ENCODE measurements around the gene OTOP2. TPM values are rescaled to one million over a fixed set of nuclear protein-coding genes. Genes with fewer than 3 reads are reported as not detected.

The OTOP2 gene
- polyA plus RNA-seq, 4 donors: 0.22 to 5.9 (median 0.46) TPM

DNA sequence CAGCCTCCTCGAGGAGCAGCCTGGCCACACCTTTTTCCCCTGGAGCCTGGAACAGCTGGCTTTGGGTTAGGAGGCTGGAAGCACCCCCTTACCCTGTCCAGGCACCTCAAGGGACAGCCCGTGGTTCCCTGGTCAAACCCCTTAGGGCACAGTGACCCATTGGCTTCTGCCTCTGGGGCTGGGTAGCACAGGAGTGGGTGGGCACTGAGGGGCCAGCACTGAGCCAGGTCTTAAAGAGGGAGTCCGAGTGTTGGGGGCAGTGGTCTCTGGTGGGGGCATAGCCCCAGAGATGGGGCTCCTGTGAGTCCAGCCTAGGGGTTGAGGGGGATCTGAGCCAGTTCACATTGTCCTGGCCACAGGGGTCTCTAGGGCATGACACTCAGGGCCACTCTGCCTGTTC is 27.0 kb downstream of the OTOP2 start:
- Histone ChIP-seq H3K27me3 (ENCODE audit: control insufficient read depth in 3 of 3, insufficient read depth in 3 of 3, low read length in 3 of 3) (peaks cover 0 to 4% (median 0%) of the 10 kb centered on the region in 3 donors), H3K9me3 (ENCODE audit: control insufficient read depth in 2 of 2, insufficient read depth in 1 of 2, low read depth in 1 of 2, low read length in 1 of 2) (no peaks in the 10 kb centered on the region), H3K4me1 (ENCODE audit: control insufficient read depth in 3 of 3, insufficient read depth in 2 of 3, low read depth in 1 of 3, low read length in 2 of 3) (peaks cover 0 to 36% (median 12%) of the 10 kb centered on the region in 3 donors), H3K4me3 (ENCODE audit: low read depth in 1 of 3, low read length in 3 of 3) (no peak overlapping the region), H3K27ac (ENCODE audit: low read depth in 1 of 3, low read length in 2 of 3) (peak overlapping the region in 2 of 3 donors; percentile 69 to 90), H3K36me3 (ENCODE audit: control insufficient read depth in 3 of 3, insufficient read depth in 2 of 3, low read depth in 1 of 3, low read length in 3 of 3) (peaks cover 0 to 84% (median 2%) of the 10 kb centered on the region in 3 donors)
- DNase-seq: no peak
- WGBS, 3 donors: 47 to 68% (median 51%) methylated on average over 3 of the region's 3 CpGs
- no peak for FAIRE-seq

- Histone ChIP-seq H3K36me3 (ENCODE audit: control insufficient read depth in 3 of 3, insufficient read depth in 2 of 3, low read depth in 1 of 3, low read length in 3 of 3) (peaks cover 0 to 85% (median 2%) of the 10 kb centered on the region in 3 donors), H3K27me3 (ENCODE audit: control insufficient read depth in 3 of 3, insufficient read depth in 3 of 3, low read length in 3 of 3) (peaks cover 0 to 4% (median 0%) of the 10 kb centered on the region in 3 donors), H3K4me3 (ENCODE audit: low read depth in 1 of 3, low read length in 3 of 3) (no peak overlapping the region), H3K27ac (ENCODE audit: low read depth in 1 of 3, low read length in 2 of 3) (peak overlapping the region in 2 of 3 donors; percentile 89 to 90), H3K4me1 (ENCODE audit: control insufficient read depth in 3 of 3, insufficient read depth in 2 of 3, low read depth in 1 of 3, low read length in 2 of 3) (peaks cover 0 to 36% (median 12%) of the 10 kb centered on the region in 3 donors), H3K9me3 (ENCODE audit: control insufficient read depth in 2 of 2, insufficient read depth in 1 of 2, low read depth in 1 of 2, low read length in 1 of 2) (peaks cover 0 to 7% of the 10 kb centered on the region in 2 donors)
- WGBS, 3 donors: 74 to 88% (median 78%) methylated on average over 26 to 32 of the region's 32 CpGs
- FAIRE-seq: no peak
- DNase-seq: no peak
Observed at GRCh38 chr17:74951680-74952421, 27.8 kb downstream of the OTOP2 start.

DNA sequence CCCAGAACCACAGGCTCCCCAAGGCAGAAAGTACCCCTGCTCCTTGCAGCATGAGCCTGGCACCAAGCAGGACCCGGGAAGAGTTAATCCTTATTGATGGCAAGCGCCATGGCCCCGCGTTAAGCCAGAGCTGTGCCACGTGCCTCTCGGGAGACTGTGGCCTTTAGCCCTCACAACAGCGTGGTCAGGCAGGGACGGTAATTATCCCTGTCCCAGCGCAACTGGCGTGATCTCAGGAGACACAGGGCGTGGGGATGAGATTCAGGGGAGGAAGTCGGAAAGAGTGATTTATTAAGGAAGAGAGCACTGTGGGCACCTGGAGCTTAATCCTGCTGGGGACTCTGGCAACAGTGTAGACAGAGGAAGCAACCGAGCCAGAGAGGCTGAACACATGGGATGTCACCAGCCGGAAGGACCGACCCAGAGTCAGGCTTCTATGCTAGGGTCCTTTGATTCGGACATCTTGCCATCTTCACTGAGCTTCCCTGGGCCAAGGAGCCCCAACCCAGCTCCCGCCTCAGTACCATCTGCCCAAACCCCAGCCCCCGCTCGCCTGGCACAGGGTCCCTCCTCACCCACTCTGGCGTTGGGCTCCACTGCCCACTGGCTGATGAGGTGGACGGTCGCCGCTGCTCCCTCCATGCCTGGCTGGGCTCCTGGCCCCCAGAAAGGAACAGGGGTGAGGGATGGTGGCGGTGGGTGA is 28.5 kb downstream of the OTOP2 start:
- peak; percentile 58 to 84 for DNase-seq
- FAIRE-seq: no peak

DNA sequence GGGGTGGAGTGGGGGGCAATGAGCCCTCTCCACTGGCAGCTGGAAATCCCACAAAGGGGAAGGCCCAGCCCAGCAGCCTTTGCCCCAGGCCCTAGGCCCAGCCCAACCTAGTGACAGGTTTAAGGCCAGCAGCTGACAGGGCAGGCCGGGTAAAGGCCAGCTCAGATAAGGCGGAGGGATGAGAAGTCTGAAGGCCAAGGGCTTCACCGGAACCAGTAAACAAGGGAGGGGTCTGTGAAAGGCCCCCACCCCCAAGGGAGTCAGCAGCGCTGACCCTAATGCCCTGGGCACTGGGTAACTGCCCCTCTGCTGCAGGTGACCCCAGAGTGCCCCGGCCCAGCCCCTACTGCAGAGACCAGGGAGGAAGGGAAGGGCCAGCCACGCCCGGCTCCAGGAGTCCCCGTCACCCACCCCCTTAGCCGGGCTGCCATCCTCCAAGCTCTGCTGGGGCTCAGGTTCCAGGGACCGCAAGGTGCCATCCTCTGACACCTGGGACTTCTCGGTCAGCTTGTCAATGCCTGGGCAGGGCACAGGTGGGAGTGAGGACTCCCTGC is 29.1 kb downstream of the OTOP2 start:
- 18 to 64% (median 58%) methylated on average over 9 to 11 of the region's 11 CpGs for WGBS, 3 donors
- DNase-seq (peak; percentile 86 to 90), FAIRE-seq (no peak)
- Histone ChIP-seq H3K4me1 (ENCODE audit: control insufficient read depth in 3 of 3, insufficient read depth in 2 of 3, low read depth in 1 of 3, low read length in 2 of 3) (peaks cover 0 to 36% (median 12%) of the 10 kb centered on the region in 3 donors), H3K27me3 (ENCODE audit: control insufficient read depth in 3 of 3, insufficient read depth in 3 of 3, low read length in 3 of 3) (no peaks in the 10 kb centered on the region), H3K27ac (ENCODE audit: low read depth in 1 of 3, low read length in 2 of 3) (peak overlapping the region; percentile 66 to 90 (median 89)), H3K9me3 (ENCODE audit: control insufficient read depth in 2 of 2, insufficient read depth in 1 of 2, low read depth in 1 of 2, low read length in 1 of 2) (peaks cover 0 to 7% of the 10 kb centered on the region in 2 donors), H3K4me3 (ENCODE audit: low read depth in 1 of 3, low read length in 3 of 3) (no peak overlapping the region), H3K36me3 (ENCODE audit: control insufficient read depth in 3 of 3, insufficient read depth in 2 of 3, low read depth in 1 of 3, low read length in 3 of 3) (peaks cover 0 to 81% (median 2%) of the 10 kb centered on the region in 3 donors)

More for the DNA sequence above, 28.5 kb downstream of the OTOP2 start:
- peak overlapping the region; percentile 66 to 90 (median 89) for H3K27ac ChIP-seq (ENCODE audit: low read depth in 1 of 3, low read length in 2 of 3)
- H3K4me1 ChIP-seq (ENCODE audit: control insufficient read depth in 3 of 3, insufficient read depth in 2 of 3, low read depth in 1 of 3, low read length in 2 of 3): peaks cover 0 to 36% (median 12%) of the 10 kb centered on the region in 3 donors
- peaks cover 0 to 7% of the 10 kb centered on the region in 2 donors for H3K9me3 ChIP-seq (ENCODE audit: control insufficient read depth in 2 of 2, insufficient read depth in 1 of 2, low read depth in 1 of 2, low read length in 1 of 2)
- H3K4me3 ChIP-seq (ENCODE audit: low read depth in 1 of 3, low read length in 3 of 3): no peak overlapping the region
- peaks cover 0 to 79% (median 2%) of the 10 kb centered on the region in 3 donors for H3K36me3 ChIP-seq (ENCODE audit: control insufficient read depth in 3 of 3, insufficient read depth in 2 of 3, low read depth in 1 of 3, low read length in 3 of 3)
- 52 to 66% (median 61%) methylated on average over 24 of the region's 24 CpGs for WGBS, 3 donors
- peaks cover 0 to 4% (median 0%) of the 10 kb centered on the region in 3 donors for H3K27me3 ChIP-seq (ENCODE audit: control insufficient read depth in 3 of 3, insufficient read depth in 3 of 3, low read length in 3 of 3)

DNA sequence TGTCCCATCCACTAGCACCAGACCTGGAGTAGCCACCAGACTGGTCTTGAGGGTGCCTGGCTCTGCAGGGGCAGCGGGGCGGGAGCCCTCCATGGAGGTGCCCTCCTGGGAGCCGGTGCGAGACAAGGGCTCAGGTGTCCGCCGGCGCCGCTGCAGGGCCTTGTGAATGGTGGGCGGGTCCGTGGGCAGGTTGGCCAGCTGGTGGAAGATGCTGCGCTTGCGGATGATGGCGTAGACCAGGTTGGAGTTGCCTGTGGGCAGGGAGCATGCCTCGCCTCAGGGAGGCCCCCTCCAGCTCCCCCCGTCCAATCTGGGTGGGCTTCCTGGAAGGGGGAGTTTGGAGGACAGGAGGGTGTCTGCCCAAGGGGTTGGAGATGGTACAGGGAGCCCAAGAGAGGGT is 30.0 kb downstream of the OTOP2 start:
- Histone ChIP-seq H3K27ac (ENCODE audit: low read depth in 1 of 3, low read length in 2 of 3) (peak overlapping the region in 1 of 3 donors; percentile 56), H3K9me3 (ENCODE audit: control insufficient read depth in 2 of 2, insufficient read depth in 1 of 2, low read depth in 1 of 2, low read length in 1 of 2) (peaks cover 0 to 7% of the 10 kb centered on the region in 2 donors), H3K4me1 (ENCODE audit: control insufficient read depth in 3 of 3, insufficient read depth in 2 of 3, low read depth in 1 of 3, low read length in 2 of 3) (peaks cover 0 to 36% (median 12%) of the 10 kb centered on the region in 3 donors), H3K36me3 (ENCODE audit: control insufficient read depth in 3 of 3, insufficient read depth in 2 of 3, low read depth in 1 of 3, low read length in 3 of 3) (peaks cover 0 to 86% (median 2%) of the 10 kb centered on the region in 3 donors), H3K4me3 (ENCODE audit: low read depth in 1 of 3, low read length in 3 of 3) (no peak overlapping the region), H3K27me3 (ENCODE audit: control insufficient read depth in 3 of 3, insufficient read depth in 3 of 3, low read length in 3 of 3) (no peaks in the 10 kb centered on the region)
- no peak for DNase-seq
- FAIRE-seq: no peak
- 92 to 93% (median 92%) methylated on average over 14 to 15 of the region's 15 CpGs for WGBS, 3 donors

DNA sequence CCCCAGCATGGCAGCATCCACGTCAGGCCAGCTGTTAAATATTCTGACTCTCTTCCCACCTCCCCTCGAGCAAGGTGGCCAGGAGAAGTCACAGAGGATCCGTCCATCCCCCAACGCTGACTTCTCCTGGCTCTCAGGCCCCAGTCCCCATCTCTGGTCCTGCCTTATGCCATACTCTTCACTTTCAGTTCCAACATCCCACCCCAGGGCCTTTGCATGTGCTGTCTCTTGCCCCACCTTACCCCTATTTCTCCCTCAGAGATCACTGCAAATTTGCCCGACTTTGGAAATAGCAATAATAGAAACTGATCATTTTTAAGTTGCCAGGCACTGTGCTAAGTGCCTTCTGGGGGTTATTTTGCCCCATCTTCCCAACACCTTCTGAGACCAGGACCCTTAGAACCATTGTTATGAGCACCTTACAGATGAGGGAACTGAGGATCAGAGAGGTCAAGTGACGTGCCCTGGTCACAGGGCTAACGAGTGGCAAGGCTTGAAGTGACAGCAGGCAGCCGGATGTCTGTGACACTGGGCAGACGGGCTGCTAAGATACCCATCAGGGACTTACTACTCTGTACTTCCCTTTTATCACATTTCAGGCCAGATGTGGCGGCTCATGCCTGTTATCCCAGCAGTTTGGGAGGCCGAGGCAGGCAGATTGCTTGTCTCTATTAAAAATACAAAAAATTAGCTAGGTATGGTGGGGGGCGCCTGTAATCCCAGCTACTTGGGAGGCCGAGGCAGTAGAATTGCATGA is 30.8 kb downstream of the OTOP2 start:
- FAIRE-seq (no peak), DNase-seq (no peak)
- peaks cover 0 to 36% (median 12%) of the 10 kb centered on the region in 3 donors for H3K4me1 ChIP-seq (ENCODE audit: control insufficient read depth in 3 of 3, insufficient read depth in 2 of 3, low read depth in 1 of 3, low read length in 2 of 3)
- H3K27ac ChIP-seq (ENCODE audit: low read depth in 1 of 3, low read length in 2 of 3): peak overlapping the region in 1 of 3 donors; percentile 56
- peaks cover 0 to 87% (median 2%) of the 10 kb centered on the region in 3 donors for H3K36me3 ChIP-seq (ENCODE audit: control insufficient read depth in 3 of 3, insufficient read depth in 2 of 3, low read depth in 1 of 3, low read length in 3 of 3)
- H3K9me3 ChIP-seq (ENCODE audit: control insufficient read depth in 2 of 2, insufficient read depth in 1 of 2, low read depth in 1 of 2, low read length in 1 of 2): peaks cover 0 to 7% of the 10 kb centered on the region in 2 donors
- H3K27me3 ChIP-seq (ENCODE audit: control insufficient read depth in 3 of 3, insufficient read depth in 3 of 3, low read length in 3 of 3): no peaks in the 10 kb centered on the region
- H3K4me3 ChIP-seq (ENCODE audit: low read depth in 1 of 3, low read length in 3 of 3): no peak overlapping the region
- 73 to 80% (median 73%) methylated on average over 13 of the region's 13 CpGs for WGBS, 3 donors

DNA sequence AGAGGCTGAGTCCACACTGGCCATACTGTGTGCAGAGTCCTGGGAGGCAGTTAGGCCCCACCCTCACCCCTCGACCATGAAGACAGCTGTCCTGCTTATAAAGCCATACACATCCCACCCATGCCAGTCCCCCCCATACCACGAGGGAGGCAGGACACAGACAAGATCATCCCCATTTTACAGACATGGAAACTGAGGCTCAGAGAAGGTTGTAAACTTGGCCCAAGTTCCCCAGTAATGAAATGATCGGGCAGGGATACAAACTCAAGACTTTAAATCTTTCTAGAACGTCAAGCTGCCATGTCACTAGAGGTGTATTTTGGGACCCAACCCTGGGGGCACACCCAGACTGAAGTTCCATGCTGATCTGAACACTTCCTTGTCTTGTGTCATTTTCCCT is 32.0 kb downstream of the OTOP2 start:
- Histone ChIP-seq H3K4me1 (ENCODE audit: control insufficient read depth in 3 of 3, insufficient read depth in 2 of 3, low read depth in 1 of 3, low read length in 2 of 3) (peaks cover 0 to 32% (median 11%) of the 10 kb centered on the region in 3 donors), H3K36me3 (ENCODE audit: control insufficient read depth in 3 of 3, insufficient read depth in 2 of 3, low read depth in 1 of 3, low read length in 3 of 3) (peaks cover 0 to 87% (median 0%) of the 10 kb centered on the region in 3 donors)

More for the DNA sequence above, 32.0 kb downstream of the OTOP2 start:
- H3K4me3 ChIP-seq (ENCODE audit: low read depth in 1 of 3, low read length in 3 of 3): no peak overlapping the region
- 65 to 82% (median 78%) methylated on average over 4 of the region's 4 CpGs for WGBS, 3 donors
- FAIRE-seq: no peak
- DNase-seq: no peak
- peaks cover 0 to 7% of the 10 kb centered on the region in 2 donors for H3K9me3 ChIP-seq (ENCODE audit: control insufficient read depth in 2 of 2, insufficient read depth in 1 of 2, low read depth in 1 of 2, low read length in 1 of 2)
- H3K27ac ChIP-seq (ENCODE audit: low read depth in 1 of 3, low read length in 2 of 3): no peak overlapping the region
- H3K27me3 ChIP-seq (ENCODE audit: control insufficient read depth in 3 of 3, insufficient read depth in 3 of 3, low read length in 3 of 3): no peaks in the 10 kb centered on the region

Measured in small intestine (tissue), 7 donors.